IMR-90 (cell line): Measurements from ENCODE around the gene MRPL17.

ENCODE experiments used
- CEBPB ChIP-seq: IDR thresholded peaks from 2 replicates; pipeline ENCODE4 v1.6.1; 2012; ENCODE audit warnings: low read depth, low read length, improper control_type of control experiment
- CHD1 ChIP-seq: IDR thresholded peaks from 2 replicates; pipeline ENCODE4 v1.6.1; 2012; ENCODE audit warnings: low read depth, low read length, improper control_type of control experiment
- MAFK ChIP-seq: IDR thresholded peaks from 2 replicates; pipeline ENCODE4 v1.6.1; 2012; ENCODE audit warnings: low read depth, low read length, improper control_type of control experiment
- MAZ ChIP-seq: IDR thresholded peaks from 2 replicates; pipeline ENCODE4 v1.6.1; 2012; ENCODE audit warnings: low read depth, mild to moderate bottlenecking, low read length, improper control_type of control experiment, moderate library complexity, borderline replicate concordance
- MXI1 ChIP-seq: IDR thresholded peaks from 2 replicates; pipeline ENCODE4 v1.6.1; 2012; ENCODE audit warnings: low read depth, mild to moderate bottlenecking, low read length, moderate library complexity, borderline replicate concordance
- NFE2L2 ChIP-seq: fragments of 150-350 bp; IDR thresholded peaks from 2 replicates; pipeline ENCODE4 v1.6.1; 2016; ENCODE audit warnings: low read depth, mild to moderate bottlenecking, low read length
- POLR2A ChIP-seq: IDR thresholded peaks from 2 replicates; pipeline ENCODE4 v1.6.1; 2012; ENCODE audit warnings: mild to moderate bottlenecking, low read depth, low read length
- RAD21 ChIP-seq: IDR thresholded peaks from 2 replicates; pipeline ENCODE4 v1.6.1; 2012; ENCODE audit warnings: low read length, improper control_type of control experiment
- RCOR1 ChIP-seq: IDR thresholded peaks from 2 replicates; pipeline ENCODE4 v1.6.1; 2012; ENCODE audit warnings: mild to moderate bottlenecking, low read length, improper control_type of control experiment; ENCODE audit not compliant: insufficient replicate concordance
- TF ChIP-seq, protein P1 (sequence below): conservative IDR thresholded peaks from 2 replicates; pipeline ENCODE4 v1.5.1; 2012; ENCODE audit warnings: mild to moderate bottlenecking, low read depth, low read length, improper control_type of control experiment
- TF ChIP-seq, protein P2 (sequence below): fragments of 150-350 bp; IDR thresholded peaks from 2 replicates; pipeline ENCODE4 v1.6.1; 2017; ENCODE audit warnings: mild to moderate bottlenecking, antibody characterized with exemption, low read length, low read depth
- TF ChIP-seq, protein P3 (sequence below): fragments of 150-350 bp; IDR thresholded peaks from 2 replicates; pipeline ENCODE4 v1.6.1; 2016; ENCODE audit warnings: low read depth, mild to moderate bottlenecking, low read length, moderate library complexity, borderline replicate concordance

DNA sequence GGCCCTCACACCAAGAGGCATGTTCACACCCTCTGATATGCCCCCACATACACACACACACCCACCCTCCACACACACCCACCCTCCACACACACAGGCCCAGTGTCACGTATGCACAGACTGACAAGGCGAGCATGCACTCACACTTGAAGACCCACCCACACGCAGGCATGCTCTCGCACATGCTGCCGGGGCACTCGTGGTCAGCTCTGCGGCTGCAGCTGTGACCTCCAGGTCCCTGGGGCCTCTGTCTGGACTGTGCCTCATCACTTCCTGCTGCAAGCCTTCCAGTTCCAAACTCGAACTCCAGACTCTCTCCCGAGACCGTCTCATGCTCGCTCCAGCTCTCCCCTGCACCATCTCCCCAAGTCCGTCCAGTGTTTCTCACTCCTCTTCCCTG, 37.1 kb downstream of the MRPL17 start:
- TF ChIP-seq, protein P1, sequence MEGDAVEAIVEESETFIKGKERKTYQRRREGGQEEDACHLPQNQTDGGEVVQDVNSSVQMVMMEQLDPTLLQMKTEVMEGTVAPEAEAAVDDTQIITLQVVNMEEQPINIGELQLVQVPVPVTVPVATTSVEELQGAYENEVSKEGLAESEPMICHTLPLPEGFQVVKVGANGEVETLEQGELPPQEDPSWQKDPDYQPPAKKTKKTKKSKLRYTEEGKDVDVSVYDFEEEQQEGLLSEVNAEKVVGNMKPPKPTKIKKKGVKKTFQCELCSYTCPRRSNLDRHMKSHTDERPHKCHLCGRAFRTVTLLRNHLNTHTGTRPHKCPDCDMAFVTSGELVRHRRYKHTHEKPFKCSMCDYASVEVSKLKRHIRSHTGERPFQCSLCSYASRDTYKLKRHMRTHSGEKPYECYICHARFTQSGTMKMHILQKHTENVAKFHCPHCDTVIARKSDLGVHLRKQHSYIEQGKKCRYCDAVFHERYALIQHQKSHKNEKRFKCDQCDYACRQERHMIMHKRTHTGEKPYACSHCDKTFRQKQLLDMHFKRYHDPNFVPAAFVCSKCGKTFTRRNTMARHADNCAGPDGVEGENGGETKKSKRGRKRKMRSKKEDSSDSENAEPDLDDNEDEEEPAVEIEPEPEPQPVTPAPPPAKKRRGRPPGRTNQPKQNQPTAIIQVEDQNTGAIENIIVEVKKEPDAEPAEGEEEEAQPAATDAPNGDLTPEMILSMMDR: no peak
- TF ChIP-seq, protein P2, sequence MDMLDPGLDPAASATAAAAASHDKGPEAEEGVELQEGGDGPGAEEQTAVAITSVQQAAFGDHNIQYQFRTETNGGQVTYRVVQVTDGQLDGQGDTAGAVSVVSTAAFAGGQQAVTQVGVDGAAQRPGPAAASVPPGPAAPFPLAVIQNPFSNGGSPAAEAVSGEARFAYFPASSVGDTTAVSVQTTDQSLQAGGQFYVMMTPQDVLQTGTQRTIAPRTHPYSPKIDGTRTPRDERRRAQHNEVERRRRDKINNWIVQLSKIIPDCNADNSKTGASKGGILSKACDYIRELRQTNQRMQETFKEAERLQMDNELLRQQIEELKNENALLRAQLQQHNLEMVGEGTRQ: no peak
- no peak for TF ChIP-seq RAD21
- no peak for TF ChIP-seq MAZ
- no peak for TF ChIP-seq POLR2A
- TF ChIP-seq, protein P3, sequence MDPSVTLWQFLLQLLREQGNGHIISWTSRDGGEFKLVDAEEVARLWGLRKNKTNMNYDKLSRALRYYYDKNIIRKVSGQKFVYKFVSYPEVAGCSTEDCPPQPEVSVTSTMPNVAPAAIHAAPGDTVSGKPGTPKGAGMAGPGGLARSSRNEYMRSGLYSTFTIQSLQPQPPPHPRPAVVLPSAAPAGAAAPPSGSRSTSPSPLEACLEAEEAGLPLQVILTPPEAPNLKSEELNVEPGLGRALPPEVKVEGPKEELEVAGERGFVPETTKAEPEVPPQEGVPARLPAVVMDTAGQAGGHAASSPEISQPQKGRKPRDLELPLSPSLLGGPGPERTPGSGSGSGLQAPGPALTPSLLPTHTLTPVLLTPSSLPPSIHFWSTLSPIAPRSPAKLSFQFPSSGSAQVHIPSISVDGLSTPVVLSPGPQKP: no peak
- TF ChIP-seq CHD1: no peak
- peak; percentile 55; the same call in 1 of the 2 replicates for TF ChIP-seq MXI1
- no peak for TF ChIP-seq RCOR1
- no peak for TF ChIP-seq MAFK
- no peak for TF ChIP-seq NFE2L2
- TF ChIP-seq CEBPB: no peak
